CD4-positive, alpha-beta T cell treated with Interferon gamma for 1 hour (primary cell): Measurements from ENCODE around the gene TTC21A.
"Not testable (repeated sequence)": the region's sequence is repeated elsewhere in the genome, so short reads cannot be mapped to it uniquely, and the experiment has no call there.

Experiments
- DNase-seq: peaks from one replicate; pipeline ENCODE4 v3.0.0-alpha.2; 2020

Gene TTC21A

GRCh38 chr3:39158148-39158715 lies 50.8 kb downstream of the TTC21A start:
- no peak for DNase-seq

GRCh38 chr3:39164414-39164813 lies 56.9 kb downstream of the TTC21A start:
- DNase-seq: no peak

GRCh38 chr3:39165518-39165917 lies 58.0 kb downstream of the TTC21A start:
- no peak for DNase-seq

- DNase-seq: no peak
Measured at GRCh38 chr3:39166134-39166710, 58.7 kb downstream of the TTC21A start.

GRCh38 chr3:39166932-39167532 lies 59.6 kb downstream of the TTC21A start:
- peak; percentile 42 for DNase-seq

- DNase-seq: no peak
Measured at GRCh38 chr3:39168156-39168780, 60.8 kb downstream of the TTC21A start.

- DNase-seq: no peak
Measured at GRCh38 chr3:39169712-39170111, 62.2 kb downstream of the TTC21A start.

- DNase-seq: no peak
Measured at GRCh38 chr3:39170461-39170860, 63.0 kb downstream of the TTC21A start.

GRCh38 chr3:39170877-39171276 lies 63.4 kb downstream of the TTC21A start:
- not testable (repeated sequence) for DNase-seq

- DNase-seq: no peak
Measured at GRCh38 chr3:39171860-39172259, 64.4 kb downstream of the TTC21A start.

GRCh38 chr3:39173318-39174125 lies 66.0 kb downstream of the TTC21A start:
- DNase-seq: no peak

GRCh38 chr3:39176025-39176714 lies 68.7 kb downstream of the TTC21A start:
- DNase-seq: no peak

GRCh38 chr3:39177708-39178332 lies 70.3 kb downstream of the TTC21A start:
- DNase-seq: peak; percentile 84

- DNase-seq: no peak
Measured at GRCh38 chr3:39178553-39178952, 71.1 kb downstream of the TTC21A start.

GRCh38 chr3:39180183-39180545 lies 72.7 kb downstream of the TTC21A start:
- DNase-seq: no peak

GRCh38 chr3:39180546-39181346 lies 73.3 kb downstream of the TTC21A start:
- DNase-seq: peak; percentile 93

- no peak for DNase-seq
Measured at GRCh38 chr3:39181408-39182335, 74.2 kb downstream of the TTC21A start.

- DNase-seq: no peak
Measured at GRCh38 chr3:39183211-39184080, 76.0 kb downstream of the TTC21A start.
